Nephron (organoid): ENCODE results near the gene TMEM123.
A peak's percentile ranks its signal among the peaks of the same experiment; 100 is the strongest.

Experiments
- H3K27ac Mint-ChIP-seq, 3 experiments: 2 replicates each; pipeline ENCODE4 v1.8.0; 2020; ENCODE audit warnings: mixed read lengths in 3 of 3, mild to moderate bottlenecking in 2 of 3, moderate library complexity in 1 of 3
- H3K27me3 Mint-ChIP-seq: 2 replicates; pipeline ENCODE4 v1.8.0; 2021; ENCODE audit warnings: low read depth, mild to moderate bottlenecking, moderate library complexity, mixed read lengths
- H3K36me3 Mint-ChIP-seq: 2 replicates; pipeline ENCODE4 v1.8.0; 2020; ENCODE audit warnings: low read depth, mixed read lengths
- H3K4me1 Mint-ChIP-seq: 2 replicates; pipeline ENCODE4 v1.8.0; 2020; ENCODE audit warnings: mixed read lengths
- H3K4me3 Mint-ChIP-seq, 3 experiments: 2 replicates each; pipeline ENCODE4 v1.8.0; 2020; ENCODE audit warnings: mild to moderate bottlenecking in 3 of 3, mixed read lengths in 3 of 3, moderate library complexity in 2 of 3
- H3K9me3 Mint-ChIP-seq: 2 replicates; pipeline ENCODE4 v1.8.0; 2020; ENCODE audit warnings: mixed read lengths
- TF ChIP-seq, protein P1 (sequence below), 3 experiments: fragments of 200-600 bp; sonication (generic); IDR thresholded peaks; one replicate each; pipeline ENCODE4 v1.5.0; 2021; ENCODE audit warnings: antibody characterized with exemption in 3 of 3; ENCODE audit not compliant: unreplicated experiment in 3 of 3

The TMEM123 gene

DNA sequence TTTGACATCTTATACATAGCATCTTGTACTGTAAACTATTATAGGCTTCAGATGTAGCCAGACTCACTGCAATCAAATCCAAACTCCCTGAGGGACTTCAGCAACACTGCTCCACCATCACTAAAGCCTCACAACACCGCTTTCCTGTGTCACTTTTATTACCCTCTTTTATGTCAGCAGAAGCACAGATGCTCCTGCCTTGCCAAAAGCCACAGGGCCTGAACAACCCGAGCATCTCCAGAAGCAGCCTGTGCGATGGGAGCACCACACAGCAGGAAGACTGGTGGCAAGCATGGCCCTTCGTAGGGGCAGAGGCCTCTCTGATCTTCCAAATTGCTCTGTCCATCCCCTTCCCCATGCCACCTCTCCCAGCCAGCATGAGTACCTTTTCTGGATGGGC, 22.9 kb downstream of the TMEM123 start:
- Mint-ChIP-seq H3K36me3 (peaks cover 52% of the 10 kb centered on the region), H3K4me1 (peaks cover 36% of the 10 kb centered on the region), H3K9me3 (peaks cover 13% of the 10 kb centered on the region), H3K27ac (peak overlapping the region; percentile 1 to 3 (median 2)), H3K4me3 (no peak overlapping the region), H3K27me3 (no peaks in the 10 kb centered on the region)
- TF ChIP-seq, protein P1, sequence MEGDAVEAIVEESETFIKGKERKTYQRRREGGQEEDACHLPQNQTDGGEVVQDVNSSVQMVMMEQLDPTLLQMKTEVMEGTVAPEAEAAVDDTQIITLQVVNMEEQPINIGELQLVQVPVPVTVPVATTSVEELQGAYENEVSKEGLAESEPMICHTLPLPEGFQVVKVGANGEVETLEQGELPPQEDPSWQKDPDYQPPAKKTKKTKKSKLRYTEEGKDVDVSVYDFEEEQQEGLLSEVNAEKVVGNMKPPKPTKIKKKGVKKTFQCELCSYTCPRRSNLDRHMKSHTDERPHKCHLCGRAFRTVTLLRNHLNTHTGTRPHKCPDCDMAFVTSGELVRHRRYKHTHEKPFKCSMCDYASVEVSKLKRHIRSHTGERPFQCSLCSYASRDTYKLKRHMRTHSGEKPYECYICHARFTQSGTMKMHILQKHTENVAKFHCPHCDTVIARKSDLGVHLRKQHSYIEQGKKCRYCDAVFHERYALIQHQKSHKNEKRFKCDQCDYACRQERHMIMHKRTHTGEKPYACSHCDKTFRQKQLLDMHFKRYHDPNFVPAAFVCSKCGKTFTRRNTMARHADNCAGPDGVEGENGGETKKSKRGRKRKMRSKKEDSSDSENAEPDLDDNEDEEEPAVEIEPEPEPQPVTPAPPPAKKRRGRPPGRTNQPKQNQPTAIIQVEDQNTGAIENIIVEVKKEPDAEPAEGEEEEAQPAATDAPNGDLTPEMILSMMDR (IDR thresholded peaks at IDR 0.05; ENCODE audit: unreplicated experiment in 3 of 3), result no peak

DNA sequence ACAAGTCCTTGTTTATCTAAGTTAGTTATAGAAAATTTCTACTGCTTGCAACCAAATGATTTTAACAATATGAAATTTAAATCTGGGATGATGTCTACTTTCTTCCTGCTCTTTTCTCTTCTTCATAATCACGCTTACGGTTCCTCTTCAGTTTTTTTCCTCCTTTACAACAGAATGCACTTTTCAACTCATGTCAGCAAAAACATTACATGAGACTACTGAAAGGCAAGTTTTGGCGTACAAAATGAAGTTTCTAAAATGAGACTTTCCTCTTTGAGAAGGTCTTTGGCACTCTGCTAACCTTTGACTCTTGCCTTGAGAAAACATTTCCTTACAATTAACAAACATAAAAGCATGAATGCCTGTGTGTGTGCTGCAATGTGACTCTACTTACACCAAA, 23.3 kb downstream of the TMEM123 start:
- Mint-ChIP-seq H3K36me3 (peaks cover 48% of the 10 kb centered on the region), H3K4me3 (no peak overlapping the region), H3K4me1 (peaks cover 36% of the 10 kb centered on the region), H3K27ac (peak overlapping the region; percentile 1 to 3 (median 2)), H3K9me3 (peaks cover 10% of the 10 kb centered on the region), H3K27me3 (no peaks in the 10 kb centered on the region)
- TF ChIP-seq, protein P1 (IDR thresholded peaks at IDR 0.05; ENCODE audit: unreplicated experiment in 3 of 3), result no peak

DNA sequence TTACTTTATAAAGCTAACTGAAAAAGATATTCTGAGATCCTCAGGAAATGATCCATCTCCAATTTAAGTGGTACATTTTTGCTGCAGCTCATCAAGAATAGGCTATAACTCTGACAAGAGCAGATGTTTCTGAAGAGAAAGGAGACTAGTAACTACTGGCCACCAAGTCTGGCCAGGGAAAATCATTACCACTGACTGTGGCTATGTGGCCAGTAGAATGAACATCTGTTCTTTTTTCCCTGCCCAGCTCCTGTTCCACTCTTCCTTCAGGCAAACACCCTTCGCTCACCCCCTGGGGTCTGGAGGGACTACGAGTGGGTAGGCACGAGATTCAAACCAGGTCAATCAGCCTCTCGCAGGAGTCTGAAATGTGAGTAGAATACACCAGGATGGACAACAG, 23.9 kb downstream of the TMEM123 start:
- peak overlapping the region; percentile 1 to 3 (median 2) for H3K27ac Mint-ChIP-seq
- no peak overlapping the region for H3K4me3 Mint-ChIP-seq
- peaks cover 42% of the 10 kb centered on the region for H3K36me3 Mint-ChIP-seq
- TF ChIP-seq, protein P1 (IDR thresholded peaks at IDR 0.05; ENCODE audit: unreplicated experiment in 3 of 3), result no peak
- no peaks in the 10 kb centered on the region for H3K27me3 Mint-ChIP-seq
- H3K9me3 Mint-ChIP-seq, result peaks cover 8% of the 10 kb centered on the region
- H3K4me1 Mint-ChIP-seq, result peaks cover 37% of the 10 kb centered on the region

DNA sequence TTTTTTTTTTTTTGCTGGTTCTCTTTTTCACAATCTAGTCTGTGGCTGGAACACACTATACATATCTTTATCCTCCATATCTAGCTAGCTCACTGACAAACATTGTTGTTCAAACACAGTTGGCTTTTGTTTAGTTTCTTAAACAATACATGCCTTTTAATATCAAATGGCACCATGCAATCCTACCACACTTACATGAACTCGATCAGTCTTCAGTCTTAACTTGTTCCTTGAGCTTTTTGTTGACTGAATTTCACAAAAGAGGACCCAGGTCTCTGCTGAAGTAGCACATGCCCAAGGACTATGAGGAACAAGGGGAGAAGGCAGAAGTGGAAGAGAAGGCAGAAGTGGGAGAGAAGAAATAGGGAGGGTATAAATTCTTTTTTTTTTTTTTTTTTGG, 25.5 kb downstream of the TMEM123 start:
- peak overlapping the region; percentile 16 to 55 (median 26) for H3K27ac Mint-ChIP-seq
- H3K36me3 Mint-ChIP-seq, result peaks cover 26% of the 10 kb centered on the region
- no peaks in the 10 kb centered on the region for H3K27me3 Mint-ChIP-seq
- H3K9me3 Mint-ChIP-seq, result peaks cover 4% of the 10 kb centered on the region
- H3K4me3 Mint-ChIP-seq, result no peak overlapping the region
- H3K4me1 Mint-ChIP-seq, result peaks cover 51% of the 10 kb centered on the region
- TF ChIP-seq, protein P1 (IDR thresholded peaks at IDR 0.05; ENCODE audit: unreplicated experiment in 3 of 3), result no peak

GRCh38 chr11:102426570-102426969, 26.0 kb downstream of the TMEM123 start:
- TF ChIP-seq, protein P1 (IDR thresholded peaks at IDR 0.05; ENCODE audit: unreplicated experiment in 3 of 3), result no peak
- Mint-ChIP-seq H3K27me3 (no peaks in the 10 kb centered on the region), H3K9me3 (peaks cover 2% of the 10 kb centered on the region), H3K36me3 (peaks cover 21% of the 10 kb centered on the region), H3K27ac (no peak overlapping the region), H3K4me3 (no peak overlapping the region), H3K4me1 (peaks cover 54% of the 10 kb centered on the region)

DNA sequence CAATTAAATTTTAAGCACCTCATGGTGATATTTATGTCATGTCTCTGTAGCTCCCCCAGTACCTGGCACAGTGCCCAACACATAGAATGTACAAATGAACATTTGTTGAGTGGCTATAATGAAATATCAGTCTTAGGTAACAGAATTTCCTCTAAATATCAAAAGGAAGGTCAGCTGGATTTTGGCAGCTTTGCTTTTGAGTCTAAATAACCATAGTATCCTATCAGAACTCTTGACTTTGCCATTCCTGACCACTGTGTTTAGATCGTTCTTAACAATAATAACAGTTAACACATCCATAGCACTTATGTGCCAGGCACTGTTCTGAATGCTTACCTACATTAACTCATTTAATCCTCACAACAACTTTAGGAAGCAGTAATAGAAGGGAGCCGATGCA, 26.6 kb downstream of the TMEM123 start:
- Mint-ChIP-seq H3K36me3 (peaks cover 18% of the 10 kb centered on the region), H3K27ac (peak overlapping the region; percentile 15 to 61 (median 29)), H3K4me3 (no peak overlapping the region), H3K27me3 (no peaks in the 10 kb centered on the region), H3K4me1 (peaks cover 57% of the 10 kb centered on the region), H3K9me3 (peaks cover 2% of the 10 kb centered on the region)
- TF ChIP-seq, protein P1 (IDR thresholded peaks at IDR 0.05; ENCODE audit: unreplicated experiment in 3 of 3), result no peak
